K562 (cell line): ENCODE data around the gene ZNF669. TPM values are rescaled to one million over a fixed set of nuclear protein-coding genes. Genes with fewer than 3 reads are reported as not detected.

Source experiments
- ATAC-seq: fragments of 200-7000 bp; cut with Tn5 transposase; 3 replicates; pipeline ENCODE4 v1.9.1; 2020; ENCODE audit warnings: moderate library complexity
- BruUV-seq: library from RNA; stranded (reverse); fragments of 400-500 nt; replicated peaks from 2 replicates; lab custom pipeline; 2021; lab: Mats Ljungman, UMichigan
- CTCF ChIA-PET: fragments of 300-600 bp; formaldehyde crosslinking; extraction: SDS; loops from one replicate; lab custom pipeline; 2021; ENCODE audit warnings: low intra/inter-chr PET ratio; lab: Yijun Ruan, JAX
- POLR2A ChIA-PET: fragments of 300-600, 350-650 bp; sonication (Branson Sonifier 250); formaldehyde crosslinking; extraction: SDS; loops from one replicate; lab custom pipeline; 2021; ENCODE audit warnings: antibody characterized with exemption, inconsistent platforms; lab: Yijun Ruan, JAX
- DNase-seq, 4 experiments: peaks; one replicate each; pipeline versions ENCODE4 v3.0.0 to v3.0.0-alpha.2; 2011 to 2018; ENCODE audit warnings: low spot score in 3 of 4, mixed read lengths in 3 of 4; ENCODE audit errors: extremely low read depth in 1 of 4
- FAIRE-seq: peaks from 2 replicates; lab custom pipeline; 2011; peaks lifted over from hg19 to GRCh38; lab: Jason Lieb, UNC
- H2AFZ ChIP-seq: 2 replicates; pipeline ENCODE4 v1.6.0; 2011; ENCODE audit warnings: low read depth, low read length, control low read depth, inconsistent platforms
- H3K27ac ChIP-seq: fragments of 200-600 bp; 3 replicates; pipeline ENCODE4 v1.8.0; 2011; ENCODE audit warnings: low read depth, mild to moderate bottlenecking, control low read depth, inconsistent platforms, low read length, moderate library complexity, mixed read lengths; ENCODE audit errors: extremely low read depth
- H3K27me3 ChIP-seq, 2 experiments: fragments of 300-600 bp in 1 of 2; 2 replicates in 1 of 2; 3 replicates in 1 of 2; pipeline versions ENCODE4 v1.6.0 to v1.8.0; 2011; ENCODE audit warnings: inconsistent platforms in 2 of 2, low read length in 2 of 2, mild to moderate bottlenecking in 1 of 2, mixed read lengths in 1 of 2, moderate library complexity in 1 of 2; ENCODE audit not compliant: control insufficient read depth in 2 of 2, insufficient read depth in 2 of 2
- H3K36me3 ChIP-seq: fragments of 300-600 bp; 3 replicates; pipeline ENCODE4 v1.8.0; 2011; ENCODE audit warnings: mild to moderate bottlenecking, low read length, inconsistent platforms; ENCODE audit not compliant: control insufficient read depth, insufficient read depth
- H3K4me1 ChIP-seq, 2 experiments: fragments of 200-600 bp in 1 of 2; replicated peaks in 1 of 2; 2 replicates in 1 of 2; 3 replicates in 1 of 2; pipeline versions ENCODE4 v1.5.1 to v1.8.0; 2011; ENCODE audit warnings: inconsistent platforms in 2 of 2, low read length in 2 of 2, mild to moderate bottlenecking in 1 of 2, mixed read lengths in 1 of 2, moderate library complexity in 1 of 2; ENCODE audit not compliant: control insufficient read depth in 2 of 2, insufficient read depth in 2 of 2
- H3K4me2 ChIP-seq: 2 replicates; pipeline ENCODE4 v1.6.1; 2011; ENCODE audit warnings: low read length, control low read depth, inconsistent platforms, mixed read lengths; ENCODE audit not compliant: insufficient read depth
- H3K4me3 ChIP-seq: fragments of 200-600 bp; sonication (generic), shearing (Covaris generic); 2 replicates; pipeline ENCODE4 v1.5.1; 2016; ENCODE audit warnings: control low read depth, inconsistent platforms
- H3K79me2 ChIP-seq: fragments of 200-600 bp; 3 replicates; pipeline ENCODE4 v1.8.0; 2011; ENCODE audit warnings: low read length, inconsistent platforms; ENCODE audit not compliant: control insufficient read depth, insufficient read depth
- H3K9ac ChIP-seq, 2 experiments: 2 replicates each; pipeline versions ENCODE4 v1.6.0 to v1.6.1; 2011; ENCODE audit warnings: low read depth in 2 of 2, low read length in 2 of 2, control low read depth in 1 of 2, inconsistent platforms in 1 of 2, mild to moderate bottlenecking in 1 of 2, mixed read lengths in 1 of 2; ENCODE audit not compliant: insufficient read depth in 1 of 2
- H3K9me1 ChIP-seq: one replicate; pipeline ENCODE4 v1.6.0; 2011; ENCODE audit warnings: inconsistent platforms, mild to moderate bottlenecking, low read length, moderate library complexity; ENCODE audit not compliant: control insufficient read depth, insufficient read depth
- H3K9me3 ChIP-seq: replicated peaks from 2 replicates; pipeline ENCODE4 v1.5.1; 2011; ENCODE audit warnings: low read depth, low read length, inconsistent platforms; ENCODE audit not compliant: control insufficient read depth, insufficient read depth
- H4K20me1 ChIP-seq: replicated peaks from 2 replicates; pipeline ENCODE4 v1.6.1; 2011; ENCODE audit warnings: low read length, inconsistent platforms, mixed read lengths; ENCODE audit not compliant: control insufficient read depth, insufficient read depth
- PYGO2 ChIP-seq: fragments of 450-650 bp; IDR thresholded peaks from 2 replicates; pipeline ENCODE4 v1.6.1; 2016; ENCODE audit warnings: mild to moderate bottlenecking, missing genetic modification characterization, moderate library complexity, missing compliant biosample characterization
- SAFB ChIP-seq: fragments of 200-400 bp; formaldehyde crosslinking; IDR thresholded peaks from 2 replicates; pipeline ENCODE4 v1.6.1; 2017; ENCODE audit warnings: low read depth, low read length, borderline replicate concordance
- STAG1 ChIP-seq: sonication (generic); formaldehyde crosslinking; IDR thresholded peaks from 2 replicates; pipeline ENCODE4 v1.5.0; 2020; ENCODE audit warnings: missing genetic modification reagents, borderline replicate concordance
- SUPT5H ChIP-seq: fragments of 450-650 bp; IDR thresholded peaks from 2 replicates; pipeline ENCODE4 v1.6.1; 2016
- ZEB2 ChIP-seq: fragments of 450-650 bp; IDR thresholded peaks from 2 replicates; pipeline ENCODE4 v1.6.1; 2016
- ZNF212 ChIP-seq: fragments of 450-650 bp; formaldehyde crosslinking; IDR thresholded peaks from 2 replicates; pipeline ENCODE4 v1.4.0; 2020; ENCODE audit warnings: mild to moderate bottlenecking
- ZNF347 ChIP-seq: fragments of 450-650 bp; formaldehyde crosslinking; IDR thresholded peaks from 2 replicates; pipeline ENCODE4 v1.4.0; 2020; ENCODE audit warnings: low read depth, mild to moderate bottlenecking, moderate library complexity
- ZNF696 ChIP-seq: fragments of 250-450 bp; sonication (Bioruptor Pico); conservative IDR thresholded peaks from 2 replicates; pipeline ENCODE4 v1.4.0; 2020; ENCODE audit warnings: mild to moderate bottlenecking, moderate library complexity
- WGBS: fragments of 100-300 bp; shearing (Covaris generic); methylation state at CpG from one replicate; pipeline ENCODE4 v1.1.6; 2016; ENCODE audit warnings: low coverage, mixed read lengths; ENCODE audit not compliant: insufficient coverage; ENCODE audit errors: missing lambda C conversion rate; 5-methylcytosine and 5-hydroxymethylcytosine counted together
- in situ Hi-C: fragments of 300-500 bp; cut with MboI; formaldehyde crosslinking; loops from 4 replicates; pipeline ENCODE4 v1.15.0; 2018; ENCODE audit warnings: inconsistent platforms, mixed read lengths
- intact Hi-C: fragments of 100-400 bp; cut with micrococcal nuclease; formaldehyde crosslinking; loops from 2 replicates; pipeline ENCODE4 v1.14.2; 2022
- polyA plus RNA-seq, 8 experiments: library from polyadenylated mRNA; depleted of rRNA in 4 of 8; stranded (reverse) in 5 of 8; unstranded in 3 of 8; fragments of >200 nt; fragmentation: Nextera tagmentation in 2 of 8; fragmentation: Illumina TruSeq in 1 of 8; extraction: Ambion mirVana in 2 of 8; extraction: Trizol in 1 of 8; gene quantifications; 2 replicates each; pipeline versions ENCODE4 v1.2.1 to v1.2.3, GENCODE V29; 2011 to 2014; ENCODE audit warnings: inconsistent platforms in 1 of 8, missing spikeins in 1 of 8
- total RNA-seq, 7 experiments: library from RNA; depleted of rRNA in 6 of 7; stranded (reverse); fragments of >200 nt in 6 of 7; fragmentation: Illumina TruSeq in 2 of 7; extraction: Trizol in 2 of 7; gene quantifications; 2 replicates each; pipeline versions ENCODE4 v1.2.1 to v1.2.3, GENCODE V29; 2011 to 2021; ENCODE audit warnings: low replicate concordance in 1 of 7

The ZNF669 gene
- total and polyA plus RNA-seq, 9 of the 15 experiments (the other 6 are each of a cell fraction or from before 2014, with no cell fraction given), result 5.3 to 18.3 (median 10.2) TPM

DNA sequence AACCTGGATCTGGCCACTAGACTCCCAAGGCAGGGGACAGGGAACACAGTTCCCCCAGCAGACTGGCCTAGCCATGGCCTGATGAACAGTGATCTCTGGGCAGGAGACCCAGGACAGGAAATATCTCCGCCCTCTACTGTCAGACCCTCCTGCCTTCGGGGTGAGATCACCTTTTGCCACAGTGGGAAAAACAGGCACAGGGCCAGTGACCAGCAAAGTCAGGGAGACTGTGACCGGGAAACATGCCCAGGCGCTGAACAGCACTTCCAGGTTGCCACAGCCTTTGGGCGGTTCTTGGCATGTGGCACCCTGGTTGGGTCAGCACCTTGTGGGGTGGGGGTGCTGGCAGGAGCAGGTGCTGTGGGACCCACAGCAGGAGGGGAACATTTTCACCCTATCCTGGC, 8.9 kb upstream of the ZNF669 start:
- Histone ChIP-seq H3K79me2 (no peaks in the 10 kb centered on the region; the same call in 2 of the 3 replicates), H2AFZ (no peak overlapping the region), H3K4me2 (no peak overlapping the region), H3K4me1 (peaks cover 4 to 34% of the 10 kb centered on the region in 2 experiments), H3K9me3 (peaks cover 5% of the 10 kb centered on the region), H3K9ac (0 out of 4 replicates have a peak overlapping the region, but pooled peaks of 1 of the 2 experiments have one; percentile 17), H3K27ac (no peak overlapping the region), H3K9me1 (no peaks in the 10 kb centered on the region), H3K27me3 (no peaks in the 10 kb centered on the region), H3K4me3 (no peak overlapping the region), H4K20me1 (no peaks in the 10 kb centered on the region), H3K36me3 (no peaks in the 10 kb centered on the region)
- ATAC-seq (no peak), DNase-seq (peak in 1 of 4 experiments; percentile 14), FAIRE-seq (no peak)
- BruUV-seq, result no TSS peak
- intact Hi-C loops (loop anchor here (5.0 kb wide), 1 partner anchor 99 kb away; no protein-coding TSS in a partner anchor), in situ Hi-C loops (no loop called here)
- POLR2A ChIA-PET, result no interaction called here
- WGBS, result 61% methylated on average over 5 of the region's 5 CpGs
- TF ChIP-seq PYGO2 (no peak), ZNF347 (CRISPR knock-in tag) (no peak), SAFB (no peak), ZNF212 (CRISPR knock-in tag) (no peak), STAG1 (CRISPR knock-in tag) (0 out of 2 replicates have a peak, but pooled peaks have one; percentile 12), ZEB2 (no peak), SUPT5H (no peak), ZNF696 (CRISPR knock-in tag) (no peak)
- CTCF ChIA-PET, result no interaction called here
